K562 (cell line): ENCODE data around the gene UVRAG. TPM values are rescaled to one million over a fixed set of nuclear protein-coding genes. Genes with fewer than 3 reads are reported as not detected.

ENCODE experiments used
- ATAC-seq: fragments of 200-7000 bp; cut with Tn5 transposase; 3 replicates; pipeline ENCODE4 v1.9.1; 2020; ENCODE audit warnings: moderate library complexity
- BruUV-seq: library from RNA; stranded (reverse); fragments of 400-500 nt; replicated peaks from 2 replicates; lab custom pipeline; 2021; lab: Mats Ljungman, UMichigan
- CTCF ChIA-PET: fragments of 300-600 bp; formaldehyde crosslinking; extraction: SDS; loops from one replicate; lab custom pipeline; 2021; ENCODE audit warnings: low intra/inter-chr PET ratio; lab: Yijun Ruan, JAX
- POLR2A ChIA-PET: fragments of 300-600, 350-650 bp; sonication (Branson Sonifier 250); formaldehyde crosslinking; extraction: SDS; loops from one replicate; lab custom pipeline; 2021; ENCODE audit warnings: antibody characterized with exemption, inconsistent platforms; lab: Yijun Ruan, JAX
- DNase-seq, 4 experiments: peaks; one replicate each; pipeline versions ENCODE4 v3.0.0 to v3.0.0-alpha.2; 2011 to 2018; ENCODE audit warnings: low spot score in 3 of 4, mixed read lengths in 3 of 4; ENCODE audit errors: extremely low read depth in 1 of 4
- FAIRE-seq: peaks from 2 replicates; lab custom pipeline; 2011; peaks lifted over from hg19 to GRCh38; lab: Jason Lieb, UNC
- H2AFZ ChIP-seq: 2 replicates; pipeline ENCODE4 v1.6.0; 2011; ENCODE audit warnings: low read depth, low read length, control low read depth, inconsistent platforms
- H3K27ac ChIP-seq: fragments of 200-600 bp; 3 replicates; pipeline ENCODE4 v1.8.0; 2011; ENCODE audit warnings: low read depth, mild to moderate bottlenecking, control low read depth, inconsistent platforms, low read length, moderate library complexity, mixed read lengths; ENCODE audit errors: extremely low read depth
- H3K27me3 ChIP-seq, 2 experiments: fragments of 300-600 bp in 1 of 2; 2 replicates in 1 of 2; 3 replicates in 1 of 2; pipeline versions ENCODE4 v1.6.0 to v1.8.0; 2011; ENCODE audit warnings: inconsistent platforms in 2 of 2, low read length in 2 of 2, mild to moderate bottlenecking in 1 of 2, mixed read lengths in 1 of 2, moderate library complexity in 1 of 2; ENCODE audit not compliant: control insufficient read depth in 2 of 2, insufficient read depth in 2 of 2
- H3K36me3 ChIP-seq: fragments of 300-600 bp; 3 replicates; pipeline ENCODE4 v1.8.0; 2011; ENCODE audit warnings: mild to moderate bottlenecking, low read length, inconsistent platforms; ENCODE audit not compliant: control insufficient read depth, insufficient read depth
- H3K4me1 ChIP-seq, 2 experiments: fragments of 200-600 bp in 1 of 2; replicated peaks in 1 of 2; 2 replicates in 1 of 2; 3 replicates in 1 of 2; pipeline versions ENCODE4 v1.5.1 to v1.8.0; 2011; ENCODE audit warnings: inconsistent platforms in 2 of 2, low read length in 2 of 2, mild to moderate bottlenecking in 1 of 2, mixed read lengths in 1 of 2, moderate library complexity in 1 of 2; ENCODE audit not compliant: control insufficient read depth in 2 of 2, insufficient read depth in 2 of 2
- H3K4me2 ChIP-seq: 2 replicates; pipeline ENCODE4 v1.6.1; 2011; ENCODE audit warnings: low read length, control low read depth, inconsistent platforms, mixed read lengths; ENCODE audit not compliant: insufficient read depth
- H3K4me3 ChIP-seq: fragments of 200-600 bp; sonication (generic), shearing (Covaris generic); 2 replicates; pipeline ENCODE4 v1.5.1; 2016; ENCODE audit warnings: control low read depth, inconsistent platforms
- H3K79me2 ChIP-seq: fragments of 200-600 bp; 3 replicates; pipeline ENCODE4 v1.8.0; 2011; ENCODE audit warnings: low read length, inconsistent platforms; ENCODE audit not compliant: control insufficient read depth, insufficient read depth
- H3K9ac ChIP-seq, 2 experiments: 2 replicates each; pipeline versions ENCODE4 v1.6.0 to v1.6.1; 2011; ENCODE audit warnings: low read depth in 2 of 2, low read length in 2 of 2, control low read depth in 1 of 2, inconsistent platforms in 1 of 2, mild to moderate bottlenecking in 1 of 2, mixed read lengths in 1 of 2; ENCODE audit not compliant: insufficient read depth in 1 of 2
- H3K9me1 ChIP-seq: one replicate; pipeline ENCODE4 v1.6.0; 2011; ENCODE audit warnings: inconsistent platforms, mild to moderate bottlenecking, low read length, moderate library complexity; ENCODE audit not compliant: control insufficient read depth, insufficient read depth
- H3K9me3 ChIP-seq: replicated peaks from 2 replicates; pipeline ENCODE4 v1.5.1; 2011; ENCODE audit warnings: low read depth, low read length, inconsistent platforms; ENCODE audit not compliant: control insufficient read depth, insufficient read depth
- H4K20me1 ChIP-seq: replicated peaks from 2 replicates; pipeline ENCODE4 v1.6.1; 2011; ENCODE audit warnings: low read length, inconsistent platforms, mixed read lengths; ENCODE audit not compliant: control insufficient read depth, insufficient read depth
- ADNP ChIP-seq: fragments of 200-800 bp; sonication (Bioruptor generic); IDR thresholded peaks from 2 replicates; pipeline ENCODE4 v1.6.1; 2016; ENCODE audit warnings: missing genetic modification characterization, missing compliant biosample characterization
- ARNT ChIP-seq, 2 experiments: fragments of 450-650 bp; IDR thresholded peaks; 2 replicates each; pipeline ENCODE4 v1.6.1; 2016; ENCODE audit warnings: mild to moderate bottlenecking in 1 of 2
- BRD4 ChIP-seq: fragments of 200-600 bp; sonication (generic); IDR thresholded peaks from 2 replicates; pipeline ENCODE4 v1.6.1; 2017; ENCODE audit warnings: inconsistent platforms
- CCNT2 ChIP-seq: IDR thresholded peaks from 2 replicates; pipeline ENCODE4 v1.6.1; 2011; ENCODE audit warnings: borderline replicate concordance, low read depth, mild to moderate bottlenecking, moderate library complexity, mixed read lengths, low read length; ENCODE audit not compliant: insufficient read length; ENCODE audit errors: extremely low read depth
- EHMT2 ChIP-seq: fragments of 450-650 bp; IDR thresholded peaks from 2 replicates; pipeline ENCODE4 v1.6.1; 2018; ENCODE audit warnings: antibody characterized with exemption
- HNRNPLL ChIP-seq: fragments of 200-400 bp; formaldehyde crosslinking; IDR thresholded peaks from 2 replicates; pipeline ENCODE4 v1.6.1; 2017; ENCODE audit warnings: low read length, low read depth, mild to moderate bottlenecking; ENCODE audit not compliant: poor library complexity, severe bottlenecking
- HOMEZ ChIP-seq: fragments of 250-450 bp; sonication (Bioruptor Pico); IDR thresholded peaks from 2 replicates; pipeline ENCODE4 v1.4.0; 2020; ENCODE audit warnings: mild to moderate bottlenecking, moderate library complexity
- KDM2B ChIP-seq: fragments of 250-450 bp; sonication (Bioruptor Pico); IDR thresholded peaks from 2 replicates; pipeline ENCODE4 v1.8.0; 2021; ENCODE audit warnings: mild to moderate bottlenecking, moderate library complexity
- KLF6 ChIP-seq: fragments of 250-450 bp; sonication (Bioruptor Pico); IDR thresholded peaks from 2 replicates; pipeline ENCODE4 v1.4.0; 2020; ENCODE audit warnings: mild to moderate bottlenecking, moderate library complexity, borderline replicate concordance
- NCOR1 ChIP-seq: fragments of 450-650 bp; IDR thresholded peaks from 2 replicates; pipeline ENCODE4 v1.6.1; 2016; ENCODE audit warnings: mild to moderate bottlenecking, moderate library complexity
- SMARCE1 ChIP-seq: fragments of 450-650 bp; IDR thresholded peaks from 2 replicates; pipeline ENCODE4 v1.7.1; 2016; ENCODE audit warnings: mild to moderate bottlenecking
- ZBTB9 ChIP-seq: fragments of 450-650 bp; formaldehyde crosslinking; IDR thresholded peaks from 2 replicates; pipeline ENCODE4 v1.4.0; 2020; ENCODE audit warnings: mild to moderate bottlenecking, moderate library complexity
- ZHX1 ChIP-seq: fragments of 150-350 bp; conservative IDR thresholded peaks from 2 replicates; pipeline ENCODE4 v1.6.1; 2014; ENCODE audit warnings: low read length
- ZNF140 ChIP-seq: fragments of 250-450 bp; sonication (Bioruptor Pico); IDR thresholded peaks from 2 replicates; pipeline ENCODE4 v1.8.0; 2021; ENCODE audit warnings: moderate library complexity, mild to moderate bottlenecking, inconsistent platforms
- WGBS: fragments of 100-300 bp; shearing (Covaris generic); methylation state at CpG from one replicate; pipeline ENCODE4 v1.1.6; 2016; ENCODE audit warnings: low coverage, mixed read lengths; ENCODE audit not compliant: insufficient coverage; ENCODE audit errors: missing lambda C conversion rate; 5-methylcytosine and 5-hydroxymethylcytosine counted together
- in situ Hi-C: fragments of 300-500 bp; cut with MboI; formaldehyde crosslinking; loops from 4 replicates; pipeline ENCODE4 v1.15.0; 2018; ENCODE audit warnings: inconsistent platforms, mixed read lengths
- intact Hi-C: fragments of 100-400 bp; cut with micrococcal nuclease; formaldehyde crosslinking; loops from 2 replicates; pipeline ENCODE4 v1.14.2; 2022
- polyA plus RNA-seq, 8 experiments: library from polyadenylated mRNA; depleted of rRNA in 4 of 8; stranded (reverse) in 5 of 8; unstranded in 3 of 8; fragments of >200 nt; fragmentation: Nextera tagmentation in 2 of 8; fragmentation: Illumina TruSeq in 1 of 8; extraction: Ambion mirVana in 2 of 8; extraction: Trizol in 1 of 8; gene quantifications; 2 replicates each; pipeline versions ENCODE4 v1.2.1 to v1.2.3, GENCODE V29; 2011 to 2014; ENCODE audit warnings: inconsistent platforms in 1 of 8, missing spikeins in 1 of 8
- total RNA-seq, 7 experiments: library from RNA; depleted of rRNA in 6 of 7; stranded (reverse); fragments of >200 nt in 6 of 7; fragmentation: Illumina TruSeq in 2 of 7; extraction: Trizol in 2 of 7; gene quantifications; 2 replicates each; pipeline versions ENCODE4 v1.2.1 to v1.2.3, GENCODE V29; 2011 to 2021; ENCODE audit warnings: low replicate concordance in 1 of 7

The UVRAG gene
- total and polyA plus RNA-seq, 9 of the 15 experiments (the other 6 are each of a cell fraction or from before 2014, with no cell fraction given) = 3.1 to 17.8 (median 12.4) TPM

GRCh38 chr11:75823415-75823814 lies 8.4 kb downstream of the UVRAG start (continued):
- TF ChIP-seq HOMEZ (no peak), CCNT2 (no peak), EHMT2 (no peak), KLF6 (CRISPR knock-in tag) (no peak), SMARCE1 (no peak)
- TF ChIP-seq, all 486 proteins: peak for 0

- Histone ChIP-seq H3K27ac (no peak overlapping the region), H4K20me1 (no peaks in the 10 kb centered on the region), H3K9me1 (no peaks in the 10 kb centered on the region), H3K4me1 (peaks cover 0 to 4% of the 10 kb centered on the region in 2 experiments; a peak in 1 of 5 replicates), H3K9ac (no peak overlapping the region), H3K4me3 (no peak overlapping the region), H2AFZ (no peak overlapping the region), H3K4me2 (no peak overlapping the region), H3K9me3 (no peaks in the 10 kb centered on the region), H3K27me3 (no peaks in the 10 kb centered on the region), H3K36me3 (peaks cover 9% of the 10 kb centered on the region; the same call in 1 of the 3 replicates), H3K79me2 (peaks cover 67% of the 10 kb centered on the region)
- FAIRE-seq = no peak
- WGBS = 72% methylated on average over 4 of the region's 4 CpGs
- DNase-seq = no peak
- CTCF ChIA-PET = interaction anchor here (0.8 kb wide), 1 partner anchor 10 kb away, joined by 3 read pairs; no protein-coding TSS in a partner anchor
- TF ChIP-seq BRD4 = no peak
- TF ChIP-seq ZBTB9 (CRISPR knock-in tag) = no peak
- no peak for TF ChIP-seq ZHX1
- no peak for TF ChIP-seq KDM2B (CRISPR knock-in tag)
- TF ChIP-seq ZNF140 = no peak
- no peak for TF ChIP-seq NCOR1
- no peak for TF ChIP-seq ADNP (tag)
- no peak for TF ChIP-seq ARNT (IDR thresholded peaks at IDR 0.05)
- no peak for TF ChIP-seq HNRNPLL
- no TSS peak for BruUV-seq
- in situ Hi-C loops (no loop called here), intact Hi-C loops (no loop called here)
- POLR2A ChIA-PET = interaction anchor here (1.0 kb wide), 1 partner anchor 11 kb away, joined by 5 read pairs; no protein-coding TSS in a partner anchor
- ATAC-seq = no peak
Observed at GRCh38 chr11:75823946-75824345, 8.9 kb downstream of the UVRAG start.
